GM23338 (cell line): ENCODE measurements around the gene MAPKAPK2. TPM values are rescaled to one million over a fixed set of nuclear protein-coding genes. Genes with fewer than 3 reads are reported as not detected.

Experiments used
- ATAC-seq: fragments of 200-7000 bp; cut with Tn5 transposase; 3 replicates; pipeline ENCODE4 v1.9.1; 2020
- DNase-seq: peaks from one replicate; pipeline ENCODE4 v3.0.0-alpha.2; 2015; ENCODE audit warnings: low spot score
- H2AFZ ChIP-seq: fragments of 200-600 bp; sonication (generic); 2 replicates; pipeline ENCODE4 v1.8.0; 2016; ENCODE audit warnings: antibody characterized with exemption, mild to moderate bottlenecking, moderate library complexity
- H3F3A ChIP-seq: fragments of 200-600 bp; sonication (generic); replicated peaks from 2 replicates; pipeline ENCODE4 v1.8.0; 2017; ENCODE audit warnings: antibody characterized with exemption, mixed run types, low read depth
- H3K27ac ChIP-seq: fragments of 200-600 bp; sonication (generic); 2 replicates; pipeline ENCODE4 v1.6.1; 2016; ENCODE audit warnings: low read depth
- H3K27me3 ChIP-seq: fragments of 200-600 bp; sonication (generic); 2 replicates; pipeline ENCODE4 v1.8.0; 2016; ENCODE audit warnings: mild to moderate bottlenecking, mixed run types, moderate library complexity; ENCODE audit not compliant: insufficient read depth
- H3K36me3 ChIP-seq: fragments of 200-600 bp; sonication (generic); 2 replicates; pipeline ENCODE4 v1.8.0; 2016; ENCODE audit warnings: mild to moderate bottlenecking; ENCODE audit not compliant: insufficient read depth
- H3K4me1 ChIP-seq: fragments of 200-600 bp; sonication (generic); 2 replicates; pipeline ENCODE4 v1.8.0; 2016; ENCODE audit warnings: mild to moderate bottlenecking, moderate library complexity; ENCODE audit not compliant: insufficient read depth
- H3K4me2 ChIP-seq: fragments of 200-600 bp; sonication (generic); 2 replicates; pipeline ENCODE4 v1.7.1; 2017; ENCODE audit warnings: mixed run types
- H3K4me3 ChIP-seq: fragments of 200-600 bp; sonication (generic); 2 replicates; pipeline ENCODE4 v1.6.1; 2016; ENCODE audit warnings: mixed run types
- H3K79me2 ChIP-seq: fragments of 200-600 bp; sonication (generic); replicated peaks from 2 replicates; pipeline ENCODE4 v1.8.0; 2017; ENCODE audit warnings: mild to moderate bottlenecking; ENCODE audit not compliant: insufficient read depth
- H3K9me2 ChIP-seq: fragments of 200-600 bp; sonication (generic); 2 replicates; pipeline ENCODE4 v1.8.0; 2017; ENCODE audit not compliant: insufficient read depth
- H4K20me1 ChIP-seq: fragments of 200-600 bp; sonication (generic); replicated peaks from 2 replicates; pipeline ENCODE4 v1.8.0; 2017; ENCODE audit warnings: mild to moderate bottlenecking; ENCODE audit not compliant: insufficient read depth
- H3K27ac Mint-ChIP-seq: 2 replicates; pipeline ENCODE4 v1.8.0; 2020; ENCODE audit warnings: inconsistent platforms, mild to moderate bottlenecking, moderate library complexity, mixed read lengths
- H3K27me3 Mint-ChIP-seq: 3 replicates; pipeline ENCODE4 v1.8.0; 2022; ENCODE audit warnings: low read depth, mild to moderate bottlenecking, moderate library complexity, mixed read lengths, inconsistent platforms; ENCODE audit not compliant: insufficient read depth, poor library complexity
- H3K36me3 Mint-ChIP-seq: 3 replicates; pipeline ENCODE4 v1.8.0; 2021; ENCODE audit warnings: low read depth, mild to moderate bottlenecking, inconsistent platforms, moderate library complexity, mixed read lengths
- H3K4me1 Mint-ChIP-seq: 3 replicates; pipeline ENCODE4 v1.8.0; 2020; ENCODE audit warnings: mild to moderate bottlenecking, inconsistent platforms, mixed read lengths
- H3K4me3 Mint-ChIP-seq: 3 replicates; pipeline ENCODE4 v1.8.0; 2021; ENCODE audit warnings: moderate library complexity, mild to moderate bottlenecking, inconsistent platforms, mixed read lengths
- H3K9me3 Mint-ChIP-seq: 3 replicates; pipeline ENCODE4 v1.8.0; 2020; ENCODE audit warnings: moderate library complexity, mild to moderate bottlenecking, inconsistent platforms, mixed read lengths
- CREB1 ChIP-seq: fragments of 250-450 bp; sonication (Bioruptor Pico); IDR thresholded peaks from 2 replicates; pipeline ENCODE4 v1.5.0; 2020; ENCODE audit warnings: low read depth, mild to moderate bottlenecking, moderate library complexity
- CTCF ChIP-seq, 2 experiments: fragments of 200-600 bp in 1 of 2; sonication (generic) in 1 of 2; conservative IDR thresholded peaks; 2 replicates each; pipeline versions ENCODE4 v1.5.1 to v1.6.1; 2016 to 2017; ENCODE audit warnings: antibody characterized with exemption in 2 of 2, low read depth in 2 of 2, mild to moderate bottlenecking in 2 of 2, moderate library complexity in 1 of 2
- EZH2 ChIP-seq: fragments of 200-600 bp; sonication (generic); IDR thresholded peaks from one replicate; pipeline ENCODE4 v1.8.0; 2017; ENCODE audit warnings: antibody characterized with exemption, mild to moderate bottlenecking, low read depth; ENCODE audit not compliant: unreplicated experiment
- EZH2phosphoT487 ChIP-seq: fragments of 200-600 bp; sonication (generic); IDR thresholded peaks from one replicate; pipeline ENCODE4 v1.8.1; 2018; ENCODE audit warnings: antibody characterized with exemption; ENCODE audit not compliant: unreplicated experiment
- JUNB ChIP-seq: IDR thresholded peaks from one replicate; pipeline ENCODE4 v1.6.1; 2016; ENCODE audit warnings: antibody characterized with exemption; ENCODE audit not compliant: unreplicated experiment
- NANOG ChIP-seq: IDR thresholded peaks from 2 replicates; pipeline ENCODE4 v1.6.1; 2016; ENCODE audit warnings: antibody characterized with exemption, borderline replicate concordance
- POLR2AphosphoS5 ChIP-seq: IDR thresholded peaks from 2 replicates; pipeline ENCODE4 v1.6.1; 2016; ENCODE audit warnings: antibody characterized with exemption, low read depth
- STAT1 ChIP-seq: IDR thresholded peaks from one replicate; pipeline ENCODE4 v1.6.1; 2016; ENCODE audit warnings: antibody characterized with exemption; ENCODE audit not compliant: unreplicated experiment
- ZNF114 ChIP-seq: fragments of 250-450 bp; sonication (Bioruptor Pico); IDR thresholded peaks from 2 replicates; pipeline ENCODE4 v1.5.0; 2020; ENCODE audit warnings: mild to moderate bottlenecking, moderate library complexity
- ZNF331 ChIP-seq: fragments of 250-450 bp; sonication (Bioruptor Pico); IDR thresholded peaks from 2 replicates; pipeline ENCODE4 v1.5.0; 2020; ENCODE audit warnings: low read depth, mild to moderate bottlenecking, moderate library complexity
- polyA plus RNA-seq: library from polyadenylated mRNA; unstranded; fragments of >200 nt; fragmentation: Nextera tagmentation; extraction: Ambion mirVana; gene quantifications from 2 replicates; pipeline ENCODE4 v1.2.1, GENCODE V29; 2016
- total RNA-seq: library from RNA; depleted of rRNA; stranded (reverse); fragments of >200 nt; shearing (Covaris generic); gene quantifications from 2 replicates; pipeline ENCODE4 v1.2.3, GENCODE V29; 2014

MAPKAPK2 gene
- total and polyA plus RNA-seq, 2 experiments from 2014 or later = 10.1 to 30.4 TPM

- H4K20me1 ChIP-seq = peaks cover 4% of the 10 kb centered on the region; the same call in 1 of the 2 replicates
- peaks cover 16% of the 10 kb centered on the region; the same call in 1 of the 2 replicates for H3K4me1 ChIP-seq
- H3K4me2 ChIP-seq = no peak overlapping the region
- no peak for TF ChIP-seq NANOG
- TF ChIP-seq JUNB = no peak
- TF ChIP-seq EZH2 = no peak
- no peak for TF ChIP-seq CTCF (conservative IDR thresholded peaks at IDR 0.05; ENCODE audit: low read depth in 2 of 2)
- Mint-ChIP-seq H3K27ac (no peak overlapping the region), H3K4me1 (peaks cover 14% of the 10 kb centered on the region), H3K36me3 (no peaks in the 10 kb centered on the region), H3K27me3 (peaks cover 16% of the 10 kb centered on the region), H3K9me3 (no peaks in the 10 kb centered on the region), H3K4me3 (no peak overlapping the region)
- no peaks in the 10 kb centered on the region for H3K36me3 ChIP-seq
- no peak overlapping the region for H2AFZ ChIP-seq
- H3K9me2 ChIP-seq = no peaks in the 10 kb centered on the region
- no peak for ATAC-seq
- H3F3A ChIP-seq = 0 out of 2 replicates have a peak, but pooled peaks cover 4% of the 10 kb centered on the region
- no peak overlapping the region for H3K4me3 ChIP-seq
- H3K79me2 ChIP-seq = no peaks in the 10 kb centered on the region
- DNase-seq = no peak
- peaks cover 29% of the 10 kb centered on the region for H3K27me3 ChIP-seq
- H3K27ac ChIP-seq = no peak overlapping the region
Measured at GRCh38 chr1:206654828-206655227, 29.9 kb upstream of the MAPKAPK2 start.

GRCh38 chr1:206655471-206655882 lies 29.2 kb upstream of the MAPKAPK2 start:
- ATAC-seq = no peak
- H3F3A ChIP-seq = 0 out of 2 replicates have a peak, but pooled peaks cover 4% of the 10 kb centered on the region

GRCh38 chr1:206656936-206657335 lies 27.8 kb upstream of the MAPKAPK2 start:
- ATAC-seq (no peak), DNase-seq (no peak)
- peaks cover 15% of the 10 kb centered on the region for H3K27me3 Mint-ChIP-seq
- no peaks in the 10 kb centered on the region for H3K36me3 Mint-ChIP-seq
- Histone ChIP-seq H3K4me2 (no peak overlapping the region), H3K27me3 (peaks cover 30% of the 10 kb centered on the region), H3K36me3 (no peaks in the 10 kb centered on the region), H4K20me1 (peaks cover 4% of the 10 kb centered on the region; the same call in 1 of the 2 replicates), H3K27ac (no peak overlapping the region), H3K9me2 (no peaks in the 10 kb centered on the region), H3K4me1 (peaks cover 16% of the 10 kb centered on the region; the same call in 1 of the 2 replicates), H3K79me2 (no peaks in the 10 kb centered on the region), H2AFZ (no peak overlapping the region), H3F3A (0 out of 2 replicates have a peak, but pooled peaks cover 4% of the 10 kb centered on the region), H3K4me3 (no peak overlapping the region)
- no peak overlapping the region for H3K4me3 Mint-ChIP-seq
- peaks cover 14% of the 10 kb centered on the region for H3K4me1 Mint-ChIP-seq
- no peaks in the 10 kb centered on the region for H3K9me3 Mint-ChIP-seq
- no peak overlapping the region for H3K27ac Mint-ChIP-seq
- no peak for TF ChIP-seq STAT1
- no peak for TF ChIP-seq CTCF (conservative IDR thresholded peaks at IDR 0.05; ENCODE audit: low read depth in 2 of 2)
- no peak for TF ChIP-seq CREB1
- no peak for TF ChIP-seq EZH2phosphoT487
- TF ChIP-seq JUNB = no peak
- TF ChIP-seq ZNF331 (CRISPR knock-in tag) = no peak
- no peak for TF ChIP-seq ZNF114
- TF ChIP-seq POLR2AphosphoS5 = no peak

More at GRCh38 chr1:206655471-206655882, 29.2 kb upstream of the MAPKAPK2 start:
- H3K36me3 ChIP-seq = no peaks in the 10 kb centered on the region
- no peak for DNase-seq
- peaks cover 14% of the 10 kb centered on the region for H3K4me1 Mint-ChIP-seq
- H3K36me3 Mint-ChIP-seq = no peaks in the 10 kb centered on the region
- no peak for TF ChIP-seq STAT1
- no peak overlapping the region for H3K4me3 ChIP-seq
- no peak overlapping the region for H3K4me3 Mint-ChIP-seq
- peaks cover 15% of the 10 kb centered on the region for H3K27me3 Mint-ChIP-seq
- H3K79me2 ChIP-seq = no peaks in the 10 kb centered on the region
- H2AFZ ChIP-seq = no peak overlapping the region
- H3K4me1 ChIP-seq = peaks cover 16% of the 10 kb centered on the region; the same call in 1 of the 2 replicates
- H4K20me1 ChIP-seq = peaks cover 4% of the 10 kb centered on the region; the same call in 1 of the 2 replicates
- H3K4me2 ChIP-seq = no peak overlapping the region
- H3K9me3 Mint-ChIP-seq = no peaks in the 10 kb centered on the region
- peaks cover 29% of the 10 kb centered on the region for H3K27me3 ChIP-seq
- H3K9me2 ChIP-seq = no peaks in the 10 kb centered on the region
- no peak overlapping the region for H3K27ac ChIP-seq
- no peak overlapping the region for H3K27ac Mint-ChIP-seq
